ENCODE measurements around the gene ST6GALNAC3.

- TF ChIP-seq, protein P1, sequence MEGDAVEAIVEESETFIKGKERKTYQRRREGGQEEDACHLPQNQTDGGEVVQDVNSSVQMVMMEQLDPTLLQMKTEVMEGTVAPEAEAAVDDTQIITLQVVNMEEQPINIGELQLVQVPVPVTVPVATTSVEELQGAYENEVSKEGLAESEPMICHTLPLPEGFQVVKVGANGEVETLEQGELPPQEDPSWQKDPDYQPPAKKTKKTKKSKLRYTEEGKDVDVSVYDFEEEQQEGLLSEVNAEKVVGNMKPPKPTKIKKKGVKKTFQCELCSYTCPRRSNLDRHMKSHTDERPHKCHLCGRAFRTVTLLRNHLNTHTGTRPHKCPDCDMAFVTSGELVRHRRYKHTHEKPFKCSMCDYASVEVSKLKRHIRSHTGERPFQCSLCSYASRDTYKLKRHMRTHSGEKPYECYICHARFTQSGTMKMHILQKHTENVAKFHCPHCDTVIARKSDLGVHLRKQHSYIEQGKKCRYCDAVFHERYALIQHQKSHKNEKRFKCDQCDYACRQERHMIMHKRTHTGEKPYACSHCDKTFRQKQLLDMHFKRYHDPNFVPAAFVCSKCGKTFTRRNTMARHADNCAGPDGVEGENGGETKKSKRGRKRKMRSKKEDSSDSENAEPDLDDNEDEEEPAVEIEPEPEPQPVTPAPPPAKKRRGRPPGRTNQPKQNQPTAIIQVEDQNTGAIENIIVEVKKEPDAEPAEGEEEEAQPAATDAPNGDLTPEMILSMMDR (conservative IDR thresholded peaks at IDR 0.05; ENCODE audit: low read length) = no peak
- no peak for TF ChIP-seq EZH2phosphoT487 (IDR thresholded peaks at IDR 0.05; ENCODE audit: borderline replicate concordance)
Measured at GRCh38 chr1:76666499-76666898, 592.0 kb downstream of the ST6GALNAC3 start.

Data from Loucy (cell line).